HG02852 (cell line): ENCODE measurements around the gene CNTN5.

Source experiments
- ATAC-seq: cut with Tn5 transposase; IDR thresholded peaks from one replicate; pipeline ENCODE4 v1.9.1; 2021; ENCODE audit warnings: mild to moderate bottlenecking, moderate library complexity; ENCODE audit not compliant: unreplicated experiment

Gene CNTN5

GRCh38 chr11:100010393-100010792 lies 989.6 kb downstream of the CNTN5 start:
- no peak for ATAC-seq

DNA sequence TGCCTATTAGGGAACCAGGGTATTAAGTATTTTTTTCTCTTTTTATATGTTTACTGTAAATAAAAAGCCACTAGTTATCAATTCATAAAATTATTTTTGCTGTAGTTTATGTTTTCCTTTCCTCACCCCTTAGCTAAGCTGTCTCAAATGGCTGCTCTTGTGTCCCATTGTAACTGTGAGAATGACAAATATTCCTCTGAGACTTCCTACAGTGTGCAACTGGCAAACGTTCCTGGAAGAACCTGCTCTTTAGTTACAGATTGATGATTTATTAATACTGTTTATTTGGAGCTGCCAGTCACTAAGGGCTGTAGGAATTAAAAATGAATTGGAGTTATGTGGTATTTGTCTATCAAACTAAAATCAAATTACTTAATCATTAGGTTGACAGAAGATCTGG lies 990.9 kb downstream of the CNTN5 start:
- ATAC-seq, result no peak

GRCh38 chr11:100013011-100013410 lies 992.3 kb downstream of the CNTN5 start:
- ATAC-seq, result no peak

DNA sequence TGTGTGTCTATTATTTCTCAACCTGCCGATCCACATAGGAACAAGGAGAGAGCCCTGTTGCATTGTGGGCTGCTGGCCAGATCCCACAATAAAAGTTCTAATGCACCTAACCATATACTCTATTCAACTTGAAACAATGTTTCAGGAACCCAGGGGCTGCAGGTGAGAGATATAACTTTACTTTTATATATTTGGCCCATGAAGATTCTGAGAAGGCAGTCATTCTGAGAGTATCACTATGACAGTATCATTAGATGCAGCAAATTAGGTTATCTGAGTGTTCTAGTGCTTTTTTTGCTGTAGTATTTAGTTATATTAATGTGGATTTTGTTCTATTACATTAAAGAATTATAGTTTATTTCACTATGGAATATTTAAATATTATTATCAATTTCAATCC lies 1011.2 kb downstream of the CNTN5 start:
- peak; percentile 87 for ATAC-seq

GRCh38 chr11:100061006-100061405 lies 1040.3 kb downstream of the CNTN5 start:
- no peak for ATAC-seq

- no peak for ATAC-seq
These were observed 1045.7 kb downstream of the CNTN5 start for GRCh38 chr11:100066399-100066798.

- ATAC-seq, result no peak
These were observed 1047.4 kb downstream of the CNTN5 start for GRCh38 chr11:100068116-100068515.

DNA sequence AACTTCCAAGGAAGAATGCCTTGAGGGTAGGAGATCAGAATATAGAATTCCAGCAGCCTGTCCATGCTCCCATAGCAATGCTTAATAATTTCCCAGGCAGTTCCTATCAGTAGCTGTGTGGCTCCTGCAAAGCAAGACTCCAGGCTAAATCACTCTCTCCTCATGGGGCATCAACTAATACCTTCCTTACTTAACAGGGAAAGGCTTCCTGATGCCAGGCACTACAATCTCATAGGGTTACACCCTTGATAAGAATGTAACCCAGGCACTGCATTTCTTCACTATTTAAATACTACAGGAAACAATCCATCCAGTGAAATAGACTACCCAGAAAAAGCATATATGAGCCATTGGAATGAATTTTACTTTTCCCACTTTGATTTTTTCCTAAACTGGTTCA lies 1051.4 kb downstream of the CNTN5 start:
- ATAC-seq, result no peak

- ATAC-seq, result no peak
These were observed 1059.6 kb downstream of the CNTN5 start for GRCh38 chr11:100080381-100080780.

DNA sequence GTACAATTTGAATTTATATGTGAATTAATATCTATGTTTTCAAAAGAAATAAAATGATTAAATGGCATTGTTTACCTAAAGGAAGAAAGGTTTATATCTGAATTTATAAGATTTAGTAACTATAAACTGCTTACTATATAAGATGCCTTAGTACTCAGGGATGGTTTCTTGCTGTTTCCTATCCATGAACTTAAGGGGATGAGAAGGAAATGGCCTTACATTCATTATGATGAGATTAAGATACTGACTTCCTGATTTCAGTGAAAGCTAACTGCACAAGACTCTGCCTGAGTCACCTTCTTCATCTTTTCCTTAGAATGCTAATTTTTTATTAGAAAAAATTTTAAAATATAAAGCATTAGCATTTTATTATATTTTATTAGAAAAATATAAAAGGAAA lies 1060.1 kb downstream of the CNTN5 start:
- no peak for ATAC-seq

DNA sequence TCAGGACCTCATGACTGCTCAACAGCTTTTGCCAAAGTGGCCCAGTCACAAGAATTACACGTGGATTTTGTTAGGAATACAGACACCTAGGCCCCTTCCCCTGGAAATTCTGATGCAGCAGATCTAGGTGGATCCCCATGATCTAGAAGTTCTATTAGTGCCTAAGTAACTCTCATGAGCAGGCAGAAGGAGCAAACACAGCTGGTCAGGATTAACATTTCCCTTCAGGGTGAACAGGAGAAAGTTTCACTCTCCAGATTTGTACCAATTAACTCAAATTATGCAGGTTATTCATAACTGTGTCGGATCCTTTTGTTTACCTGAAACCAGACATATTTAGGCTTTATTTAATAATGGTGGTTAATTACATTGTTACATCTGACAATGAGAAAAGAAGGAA lies 1072.9 kb downstream of the CNTN5 start:
- ATAC-seq, result no peak

GRCh38 chr11:100094121-100094865 lies 1073.5 kb downstream of the CNTN5 start:
- no peak for ATAC-seq

DNA sequence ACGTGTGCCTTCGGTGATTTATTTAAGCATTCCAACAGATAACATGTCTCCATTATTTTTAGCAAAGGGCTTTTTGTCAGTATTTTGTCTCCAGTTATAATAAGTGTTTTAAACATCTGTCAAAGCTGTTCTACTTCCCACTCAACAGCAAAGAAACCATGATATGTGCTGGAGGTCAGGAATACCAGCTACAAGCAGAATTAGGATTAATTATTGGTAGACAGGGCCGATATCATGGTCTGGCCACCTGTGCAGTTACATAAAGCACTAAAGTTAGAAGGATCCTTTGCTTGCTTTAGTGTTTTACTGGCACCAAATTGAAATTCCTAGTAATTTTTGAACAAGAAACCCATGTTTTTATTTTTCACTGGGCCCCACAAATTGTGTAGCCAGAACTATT lies 1075.1 kb downstream of the CNTN5 start:
- ATAC-seq, result no peak

GRCh38 chr11:100098560-100098959 lies 1077.8 kb downstream of the CNTN5 start:
- no peak for ATAC-seq

DNA sequence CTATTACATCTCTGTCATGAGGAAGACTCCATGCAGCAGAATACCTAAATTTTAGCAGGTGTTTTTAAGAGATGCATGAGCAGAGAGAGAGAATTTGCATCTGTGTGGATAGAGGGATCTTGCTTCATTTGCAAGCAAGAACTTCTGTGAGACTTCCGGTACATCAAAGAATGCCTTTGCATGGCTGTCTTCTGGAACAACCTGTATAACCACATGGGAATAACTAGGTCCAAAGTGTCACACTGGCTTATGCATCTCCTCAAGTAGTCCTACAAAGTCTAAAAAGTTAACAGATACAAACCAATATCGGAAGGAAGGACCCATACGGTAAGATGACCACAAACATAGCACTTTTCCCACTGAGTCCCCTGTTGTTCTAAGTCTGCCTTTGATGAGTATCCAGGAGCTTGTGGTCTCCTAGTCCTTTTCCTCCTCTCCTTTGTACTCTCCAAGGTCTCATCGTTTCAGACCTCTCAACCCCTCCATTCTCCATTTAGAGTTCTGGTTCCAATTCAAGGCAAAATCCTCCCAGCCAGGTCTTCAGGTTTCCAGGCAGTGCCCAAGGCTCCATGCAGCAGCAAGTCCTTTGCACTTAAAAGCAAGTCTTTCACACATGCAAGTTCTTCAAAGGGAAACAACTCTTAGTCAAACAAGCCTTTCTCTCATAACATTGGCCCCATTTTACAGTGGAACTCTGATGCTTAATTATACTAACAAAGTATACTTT lies 1084.7 kb downstream of the CNTN5 start:
- ATAC-seq, result no peak

- no peak for ATAC-seq
These were observed 1085.2 kb downstream of the CNTN5 start for GRCh38 chr11:100105982-100106358.

- no peak for ATAC-seq
These were observed 1098.4 kb downstream of the CNTN5 start for GRCh38 chr11:100119176-100119575.

DNA sequence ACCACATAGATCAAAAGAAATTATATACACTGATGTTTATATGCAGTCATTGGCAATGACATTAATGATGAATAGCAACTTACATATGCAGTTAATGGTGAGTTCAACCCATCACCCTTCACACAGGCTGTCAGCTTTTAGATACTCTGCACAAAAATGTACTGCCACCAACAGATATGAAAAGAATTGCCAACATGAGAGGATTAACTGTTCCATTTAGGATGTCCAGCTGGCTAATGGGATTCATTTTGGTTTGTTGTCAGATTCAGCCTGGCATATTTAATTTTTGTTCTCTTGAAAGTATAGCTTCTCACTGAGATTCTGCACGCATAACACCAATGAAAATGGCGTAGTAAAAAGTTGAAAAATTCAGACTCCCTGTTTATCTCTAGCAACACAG lies 1112.4 kb downstream of the CNTN5 start:
- ATAC-seq, result no peak

DNA sequence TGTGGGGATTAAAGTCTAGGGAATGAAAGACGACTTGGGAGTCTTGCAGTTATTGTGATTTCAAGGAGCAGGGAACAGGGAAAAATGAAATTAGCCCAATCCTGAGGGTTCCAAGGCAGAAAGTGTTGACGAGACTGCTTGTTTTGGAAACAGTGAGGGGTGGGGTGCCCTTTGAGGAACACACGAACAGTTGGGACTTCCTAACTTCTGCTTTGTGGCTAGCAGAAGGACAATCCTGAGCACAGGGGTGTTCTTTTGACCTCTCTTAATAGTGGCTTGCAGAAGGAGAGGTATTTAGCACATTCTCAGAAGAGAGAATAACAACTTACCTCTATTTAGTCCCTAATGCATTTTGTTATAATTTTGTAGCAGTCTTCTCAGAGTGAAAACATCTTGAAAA lies 1120.5 kb downstream of the CNTN5 start:
- ATAC-seq, result no peak

DNA sequence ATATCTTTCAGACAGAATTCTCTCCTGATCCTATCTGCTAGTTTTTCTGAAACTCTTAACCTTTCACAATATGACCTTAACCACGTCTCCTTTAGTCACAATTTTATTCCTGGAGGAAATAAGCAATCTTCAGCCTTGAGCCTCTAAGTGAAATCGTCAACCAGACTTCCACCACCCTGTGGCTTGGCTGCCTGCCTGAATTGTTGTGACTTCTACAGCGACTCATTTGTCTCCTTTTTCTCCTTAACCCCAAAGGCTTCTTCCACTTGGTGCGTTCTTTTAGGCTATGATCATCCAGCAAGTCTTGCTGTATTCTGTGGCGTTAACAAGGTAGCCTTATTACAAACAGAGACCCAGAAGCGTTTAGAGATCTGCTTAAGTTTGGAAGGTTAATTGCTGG lies 1131.2 kb downstream of the CNTN5 start:
- no peak for ATAC-seq

GRCh38 chr11:100152766-100153165 lies 1132.0 kb downstream of the CNTN5 start:
- ATAC-seq, result no peak

GRCh38 chr11:100163471-100163870 lies 1142.7 kb downstream of the CNTN5 start:
- no peak for ATAC-seq

DNA sequence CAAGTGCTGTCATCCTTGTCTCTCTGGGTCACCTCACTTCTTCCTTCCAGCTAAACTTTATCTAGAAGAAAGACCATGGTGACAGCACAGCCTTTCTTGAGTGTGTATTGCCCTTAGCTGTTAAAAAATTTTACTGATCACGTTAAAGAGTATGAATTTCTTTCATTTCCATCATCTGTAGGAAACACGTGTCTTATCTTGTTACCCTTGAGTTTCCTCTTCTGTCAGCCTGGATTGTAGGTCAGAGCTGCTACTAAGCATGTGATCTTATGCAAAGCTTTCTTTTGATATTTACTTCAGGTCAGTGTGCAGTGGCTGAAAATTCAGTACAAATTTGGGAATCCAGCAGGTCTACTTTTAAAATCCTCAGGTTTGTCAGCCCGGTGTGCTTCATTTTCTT lies 1154.1 kb downstream of the CNTN5 start:
- no peak for ATAC-seq
